HepG2 (cell line): ENCODE results near the gene KTN1. TPM values are rescaled to one million over a fixed set of nuclear protein-coding genes. Genes with fewer than 3 reads are reported as not detected.
A peak's percentile ranks its signal among the peaks of the same experiment; 100 is the strongest.

Experiments
- AHR ChIP-seq: IDR thresholded peaks from 2 replicates; pipeline ENCODE4 v1.6.1; 2018; ENCODE audit warnings: missing genetic modification reagents, missing compliant biosample characterization
- BHLHE40 ChIP-seq: IDR thresholded peaks from 2 replicates; pipeline ENCODE4 v1.6.1; 2011; ENCODE audit warnings: low read length, improper control_type of control experiment
- DMTF1 ChIP-seq: sonication (generic); formaldehyde crosslinking; IDR thresholded peaks from 2 replicates; pipeline ENCODE4 v1.4.0; 2020; ENCODE audit warnings: mild to moderate bottlenecking, missing genetic modification reagents
- GMEB1 ChIP-seq: sonication (generic); formaldehyde crosslinking; IDR thresholded peaks from 2 replicates; pipeline ENCODE4 v1.5.1; 2020; ENCODE audit warnings: missing genetic modification reagents, mild to moderate bottlenecking, borderline replicate concordance
- HHEX ChIP-seq: IDR thresholded peaks from 2 replicates; pipeline ENCODE4 v1.6.1; 2016; ENCODE audit warnings: control low read depth
- MAFK ChIP-seq, 2 experiments: IDR thresholded peaks in 1 of 2; conservative IDR thresholded peaks in 1 of 2; 2 replicates each; pipeline ENCODE4 v1.6.1; 2011; ENCODE audit warnings: improper control_type of control experiment in 2 of 2, low read length in 2 of 2
- PRDM15 ChIP-seq: sonication (generic); formaldehyde crosslinking; IDR thresholded peaks from 2 replicates; pipeline ENCODE4 v1.4.0; 2020; ENCODE audit warnings: missing genetic modification reagents
- PRMT3 ChIP-seq: sonication (generic); formaldehyde crosslinking; IDR thresholded peaks from 2 replicates; pipeline ENCODE4 v1.8.1; 2022; ENCODE audit warnings: low read depth, mild to moderate bottlenecking, moderate library complexity, missing genetic modification reagents, borderline replicate concordance
- RAD51 ChIP-seq: fragments of 450-650 bp; IDR thresholded peaks from 2 replicates; pipeline ENCODE4 v1.6.1; 2016; ENCODE audit warnings: borderline replicate concordance
- RNF2 ChIP-seq: fragments of 450-650 bp; conservative IDR thresholded peaks from 2 replicates; pipeline ENCODE4 v1.6.1; 2016; ENCODE audit warnings: low read depth
- RNF219 ChIP-seq: sonication (generic); formaldehyde crosslinking; IDR thresholded peaks from 2 replicates; pipeline ENCODE4 v1.5.0; 2020; ENCODE audit warnings: mild to moderate bottlenecking, missing genetic modification reagents
- SIX1 ChIP-seq: sonication (generic); formaldehyde crosslinking; IDR thresholded peaks from 2 replicates; pipeline ENCODE4 v1.4.0; 2020; ENCODE audit warnings: missing genetic modification reagents, borderline replicate concordance
- ZBTB34 ChIP-seq: sonication (generic); formaldehyde crosslinking; IDR thresholded peaks from 2 replicates; pipeline ENCODE4 v1.8.0; 2022; ENCODE audit warnings: mild to moderate bottlenecking, missing genetic modification reagents
- ZNF574 ChIP-seq: sonication (generic); formaldehyde crosslinking; IDR thresholded peaks from 2 replicates; pipeline ENCODE4 v1.4.0; 2020; ENCODE audit warnings: missing genetic modification reagents
- polyA plus RNA-seq, 8 experiments: library from polyadenylated mRNA; depleted of rRNA in 3 of 8; stranded (reverse) in 7 of 8; unstranded in 1 of 8; fragments of >200 nt; fragmentation: Illumina TruSeq in 4 of 8; extraction: Trizol in 4 of 8; gene quantifications; 2 replicates each; pipeline versions ENCODE4 v1.2.1 to v1.2.3, GENCODE V29; 2011 to 2016; ENCODE audit warnings: low read depth in 4 of 8, missing spikeins in 1 of 8, mixed read lengths in 1 of 8; ENCODE audit not compliant: insufficient read depth in 1 of 8
- total RNA-seq, 5 experiments: library from RNA; depleted of rRNA; stranded (reverse); fragments of >200 nt; fragmentation: Illumina TruSeq; extraction: Trizol; gene quantifications; 2 replicates each; pipeline ENCODE4 v1.2.3, GENCODE V29; 2016; ENCODE audit warnings: low read depth in 1 of 5

Gene KTN1
- total and polyA plus RNA-seq, 2 of the 13 experiments (the other 11 are each of a cell fraction or from before 2014, with no cell fraction given), result 60.6 to 169 TPM

GRCh38 chr14:55599250-55599879 lies 19.4 kb downstream of the KTN1 start (continued):
- TF ChIP-seq DMTF1 (CRISPR knock-in tag) (no peak), PRMT3 (CRISPR knock-in tag) (no peak), HHEX (CRISPR knock-in tag) (0 out of 2 replicates have a peak, but pooled peaks have one; percentile 12), ZBTB34 (CRISPR knock-in tag) (peak; percentile 85), BHLHE40 (peak; percentile 56; the same call in 1 of the 2 replicates), ZNF574 (CRISPR knock-in tag) (peak; percentile 70), GMEB1 (CRISPR knock-in tag) (peak; percentile 47; the same call in 1 of the 2 replicates), PRDM15 (CRISPR knock-in tag) (no peak), MAFK (conservative IDR thresholded peaks at IDR 0.05 in 1 of 2, IDR thresholded peaks at IDR 0.05 in 1 of 2; ENCODE audit: low read length in 2 of 2) (no peak), RNF2 (no peak), SIX1 (CRISPR knock-in tag) (peak; percentile 77), RNF219 (CRISPR knock-in tag) (no peak), AHR (CRISPR knock-in tag) (no peak), RAD51 (no peak)
